ENCODE measurements around the gene AADACL2. TPM values are rescaled to one million over a fixed set of nuclear protein-coding genes. Genes with fewer than 3 reads are reported as not detected.
A peak's percentile ranks its signal among the peaks of the same experiment; 100 is the strongest.

The AADACL2 gene
- total RNA-seq, 1 donor from 2014 or later, result not detected

- H3K4me3 Mint-ChIP-seq (ENCODE audit: unreplicated experiment), result no peak overlapping the region
- TF ChIP-seq, protein P1, sequence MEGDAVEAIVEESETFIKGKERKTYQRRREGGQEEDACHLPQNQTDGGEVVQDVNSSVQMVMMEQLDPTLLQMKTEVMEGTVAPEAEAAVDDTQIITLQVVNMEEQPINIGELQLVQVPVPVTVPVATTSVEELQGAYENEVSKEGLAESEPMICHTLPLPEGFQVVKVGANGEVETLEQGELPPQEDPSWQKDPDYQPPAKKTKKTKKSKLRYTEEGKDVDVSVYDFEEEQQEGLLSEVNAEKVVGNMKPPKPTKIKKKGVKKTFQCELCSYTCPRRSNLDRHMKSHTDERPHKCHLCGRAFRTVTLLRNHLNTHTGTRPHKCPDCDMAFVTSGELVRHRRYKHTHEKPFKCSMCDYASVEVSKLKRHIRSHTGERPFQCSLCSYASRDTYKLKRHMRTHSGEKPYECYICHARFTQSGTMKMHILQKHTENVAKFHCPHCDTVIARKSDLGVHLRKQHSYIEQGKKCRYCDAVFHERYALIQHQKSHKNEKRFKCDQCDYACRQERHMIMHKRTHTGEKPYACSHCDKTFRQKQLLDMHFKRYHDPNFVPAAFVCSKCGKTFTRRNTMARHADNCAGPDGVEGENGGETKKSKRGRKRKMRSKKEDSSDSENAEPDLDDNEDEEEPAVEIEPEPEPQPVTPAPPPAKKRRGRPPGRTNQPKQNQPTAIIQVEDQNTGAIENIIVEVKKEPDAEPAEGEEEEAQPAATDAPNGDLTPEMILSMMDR (IDR thresholded peaks at IDR 0.05; ENCODE audit: unreplicated experiment), result no peak
- peaks cover 2% of the 10 kb centered on the region for H3K27me3 Mint-ChIP-seq (ENCODE audit: unreplicated experiment)
- H3K9me3 Mint-ChIP-seq (ENCODE audit: unreplicated experiment), result no peaks in the 10 kb centered on the region
- peaks cover 15% of the 10 kb centered on the region for H3K4me1 Mint-ChIP-seq (ENCODE audit: unreplicated experiment)
- no peak for DNase-seq (ENCODE audit: low spot score)
- peak overlapping the region; percentile 57 for H3K27ac Mint-ChIP-seq (ENCODE audit: unreplicated experiment)
- H3K36me3 Mint-ChIP-seq (ENCODE audit: low read depth, unreplicated experiment), result no peaks in the 10 kb centered on the region
Measured at GRCh38 chr3:151774910-151775309, 41.2 kb downstream of the AADACL2 start.

DNA sequence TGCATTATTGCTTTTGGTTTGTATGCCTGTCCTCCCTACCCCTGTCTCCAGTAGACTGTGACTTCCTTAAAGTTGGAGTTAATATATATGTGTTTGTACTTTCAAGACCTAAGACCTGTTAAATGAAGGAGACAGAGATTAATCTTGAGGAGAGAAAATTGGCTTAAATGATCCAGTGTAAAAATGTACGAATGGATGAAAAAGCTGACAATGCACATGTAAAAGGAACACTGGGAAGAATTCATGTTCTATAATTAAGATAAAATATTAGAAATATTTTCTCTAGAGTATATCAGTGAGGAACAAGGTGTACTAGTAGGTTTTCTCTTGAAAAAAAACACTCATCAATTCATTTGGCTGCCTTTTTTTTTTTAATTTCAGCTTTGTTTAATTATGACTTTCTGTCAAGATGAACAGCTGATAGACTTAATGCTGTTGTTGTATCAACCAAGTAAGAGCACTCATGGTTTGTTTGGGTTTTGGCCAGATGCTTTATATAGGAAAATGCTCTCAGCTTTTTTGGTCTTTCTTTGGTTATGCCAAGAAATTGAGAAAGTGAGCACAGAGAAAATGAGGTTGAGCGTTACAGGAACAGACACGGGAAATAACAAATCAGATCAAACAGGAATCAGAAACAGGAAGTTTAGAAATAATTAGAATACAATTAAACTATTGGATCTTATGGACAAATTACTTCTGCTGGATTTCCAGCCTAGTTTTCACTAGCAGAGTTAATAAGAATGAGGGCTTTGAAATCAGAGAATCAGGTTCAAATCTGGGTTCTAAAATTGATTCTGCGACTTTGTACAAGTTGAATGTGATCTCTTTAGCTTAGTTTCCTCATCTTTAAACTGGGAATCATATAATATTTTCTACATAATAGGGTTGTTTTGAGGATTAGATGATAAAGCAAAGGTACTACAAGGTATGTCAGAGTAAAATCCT lies 41.9 kb downstream of the AADACL2 start:
- Mint-ChIP-seq H3K9me3 (ENCODE audit: unreplicated experiment) (no peaks in the 10 kb centered on the region), H3K27ac (ENCODE audit: unreplicated experiment) (peak overlapping the region; percentile 72), H3K36me3 (ENCODE audit: low read depth, unreplicated experiment) (no peaks in the 10 kb centered on the region), H3K4me3 (ENCODE audit: unreplicated experiment) (no peak overlapping the region), H3K4me1 (ENCODE audit: unreplicated experiment) (peaks cover 11% of the 10 kb centered on the region), H3K27me3 (ENCODE audit: unreplicated experiment) (peaks cover 2% of the 10 kb centered on the region)
- no peak for DNase-seq (ENCODE audit: low spot score)
- TF ChIP-seq, protein P1 (IDR thresholded peaks at IDR 0.05; ENCODE audit: unreplicated experiment), result no peak

DNA sequence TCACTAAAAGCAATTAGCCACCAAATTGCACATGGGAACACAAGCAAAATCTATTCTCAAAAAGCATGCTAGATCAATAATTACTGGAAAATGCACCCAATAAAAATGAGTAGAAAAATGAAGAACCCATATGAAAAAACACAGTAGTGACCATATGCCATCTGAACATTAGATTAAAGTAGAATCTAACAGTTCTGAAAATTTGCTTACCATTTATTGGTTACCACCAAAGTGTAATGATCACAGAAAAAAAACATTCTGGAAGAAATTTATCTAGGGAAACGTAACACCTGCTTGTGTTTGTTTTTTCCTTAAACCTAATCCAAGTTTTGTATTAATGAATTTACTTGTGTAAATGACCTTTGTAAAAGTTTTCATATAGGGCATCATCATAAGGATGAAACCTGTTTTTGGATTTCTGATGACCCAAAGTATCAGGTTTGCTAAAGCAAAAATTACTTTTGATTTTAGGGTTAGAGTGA lies 42.6 kb downstream of the AADACL2 start:
- peaks cover 2% of the 10 kb centered on the region for H3K27me3 Mint-ChIP-seq (ENCODE audit: unreplicated experiment)
- no peaks in the 10 kb centered on the region for H3K36me3 Mint-ChIP-seq (ENCODE audit: low read depth, unreplicated experiment)
- DNase-seq (ENCODE audit: low spot score), result no peak
- no peaks in the 10 kb centered on the region for H3K9me3 Mint-ChIP-seq (ENCODE audit: unreplicated experiment)
- TF ChIP-seq, protein P1 (IDR thresholded peaks at IDR 0.05; ENCODE audit: unreplicated experiment), result no peak
- no peak overlapping the region for H3K27ac Mint-ChIP-seq (ENCODE audit: unreplicated experiment)
- no peak overlapping the region for H3K4me3 Mint-ChIP-seq (ENCODE audit: unreplicated experiment)
- H3K4me1 Mint-ChIP-seq (ENCODE audit: unreplicated experiment), result peaks cover 11% of the 10 kb centered on the region

DNA sequence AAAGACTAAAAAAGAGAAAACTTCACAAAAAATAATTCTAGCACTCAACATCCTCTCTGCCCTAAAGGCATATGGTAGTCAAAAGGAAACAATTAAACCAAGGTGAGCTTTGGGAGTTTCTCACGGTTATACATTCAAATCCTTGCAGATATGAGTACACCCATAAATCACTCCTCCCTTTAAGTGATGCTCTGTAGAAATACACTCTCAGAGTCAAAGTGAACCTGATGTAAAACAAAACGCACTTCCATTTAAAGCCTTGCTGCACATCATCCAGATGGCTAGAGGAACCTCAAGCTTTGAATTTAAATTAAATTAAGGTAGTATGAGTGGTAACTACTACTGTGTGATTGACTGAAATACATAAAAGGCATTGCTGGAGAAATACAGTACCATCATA lies 44.2 kb downstream of the AADACL2 start:
- no peaks in the 10 kb centered on the region for H3K9me3 Mint-ChIP-seq (ENCODE audit: unreplicated experiment)
- H3K27me3 Mint-ChIP-seq (ENCODE audit: unreplicated experiment), result peaks cover 2% of the 10 kb centered on the region
- TF ChIP-seq, protein P1 (IDR thresholded peaks at IDR 0.05; ENCODE audit: unreplicated experiment), result no peak
- no peak for DNase-seq (ENCODE audit: low spot score)
- H3K4me1 Mint-ChIP-seq (ENCODE audit: unreplicated experiment), result peaks cover 11% of the 10 kb centered on the region
- H3K4me3 Mint-ChIP-seq (ENCODE audit: unreplicated experiment), result no peak overlapping the region
- H3K27ac Mint-ChIP-seq (ENCODE audit: unreplicated experiment), result no peak overlapping the region
- no peaks in the 10 kb centered on the region for H3K36me3 Mint-ChIP-seq (ENCODE audit: low read depth, unreplicated experiment)

- TF ChIP-seq, protein P1 (IDR thresholded peaks at IDR 0.05; ENCODE audit: unreplicated experiment), result no peak
- no peak for DNase-seq (ENCODE audit: low spot score)
- Mint-ChIP-seq H3K36me3 (ENCODE audit: low read depth, unreplicated experiment) (no peaks in the 10 kb centered on the region), H3K27ac (ENCODE audit: unreplicated experiment) (no peak overlapping the region), H3K4me1 (ENCODE audit: unreplicated experiment) (peaks cover 4% of the 10 kb centered on the region), H3K4me3 (ENCODE audit: unreplicated experiment) (no peak overlapping the region), H3K27me3 (ENCODE audit: unreplicated experiment) (no peaks in the 10 kb centered on the region), H3K9me3 (ENCODE audit: unreplicated experiment) (no peaks in the 10 kb centered on the region)
Measured at GRCh38 chr3:151787626-151788025, 53.9 kb downstream of the AADACL2 start.

Data from endothelial cell (in vitro differentiated cells).